HG02970 (cell line): ENCODE data around the gene RSPO3.

Experiments used
- ATAC-seq: cut with Tn5 transposase; IDR thresholded peaks from one replicate; pipeline ENCODE4 v1.9.1; 2021; ENCODE audit warnings: mild to moderate bottlenecking, moderate library complexity, moderate number of reproducible peaks; ENCODE audit not compliant: unreplicated experiment, low FRiP score

RSPO3 gene

DNA sequence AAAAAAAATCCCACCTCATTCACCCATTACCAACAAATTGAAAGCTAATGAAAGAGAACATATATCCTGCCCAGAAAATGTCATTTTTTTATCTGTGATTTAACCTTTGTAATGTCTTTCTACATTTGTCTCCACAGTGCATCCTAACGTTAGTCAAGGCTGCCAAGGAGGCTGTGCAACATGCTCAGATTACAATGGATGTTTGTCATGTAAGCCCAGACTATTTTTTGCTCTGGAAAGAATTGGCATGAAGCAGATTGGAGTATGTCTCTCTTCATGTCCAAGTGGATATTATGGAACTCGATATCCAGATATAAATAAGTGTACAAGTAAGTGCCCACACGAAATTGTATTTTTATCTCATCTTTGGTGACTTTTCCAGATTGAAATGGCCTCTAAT lies 30.0 kb downstream of the RSPO3 start:
- no peak for ATAC-seq

GRCh38 chr6:127154509-127154908 lies 36.0 kb downstream of the RSPO3 start:
- ATAC-seq, result no peak

GRCh38 chr6:127160484-127160883 lies 42.0 kb downstream of the RSPO3 start:
- no peak for ATAC-seq

DNA sequence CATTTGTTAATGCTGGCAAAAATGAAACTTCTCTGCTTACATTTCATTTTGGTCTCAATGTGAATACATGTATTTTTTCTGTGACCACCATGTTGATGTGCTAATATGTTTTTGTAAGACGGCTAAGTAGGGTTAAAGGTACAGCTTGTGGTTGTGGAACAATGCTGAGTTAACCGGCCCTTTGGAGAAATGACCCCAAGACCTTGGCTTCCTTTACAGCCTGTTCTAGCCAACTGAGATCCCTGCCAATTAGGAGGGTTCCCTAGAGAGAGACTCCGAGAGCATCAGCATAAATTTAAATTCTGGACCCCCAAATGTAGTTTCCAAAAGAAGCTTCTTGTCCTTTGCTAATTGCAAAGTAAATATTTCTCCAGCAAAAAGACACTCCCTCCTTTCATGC lies 44.4 kb downstream of the RSPO3 start:
- no peak for ATAC-seq

DNA sequence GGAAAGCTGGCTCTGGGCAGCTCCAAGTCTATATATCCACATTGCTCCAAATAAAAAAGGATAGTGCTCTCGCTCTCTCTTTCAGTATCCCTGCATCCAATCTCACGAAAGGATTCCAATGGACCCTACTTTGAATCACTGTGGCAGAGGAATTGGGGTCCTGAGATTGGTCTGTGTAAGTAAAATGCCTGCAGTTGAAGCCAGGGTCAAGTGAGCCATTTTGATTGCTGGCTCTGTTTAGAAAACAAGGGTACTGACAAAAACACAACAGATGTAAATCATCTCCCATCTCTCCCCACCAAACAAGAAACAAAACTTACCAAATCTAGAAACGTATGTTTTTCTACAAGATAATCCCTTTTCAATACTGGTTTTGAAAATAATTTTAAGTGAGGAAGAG lies 45.6 kb downstream of the RSPO3 start:
- ATAC-seq, result no peak

DNA sequence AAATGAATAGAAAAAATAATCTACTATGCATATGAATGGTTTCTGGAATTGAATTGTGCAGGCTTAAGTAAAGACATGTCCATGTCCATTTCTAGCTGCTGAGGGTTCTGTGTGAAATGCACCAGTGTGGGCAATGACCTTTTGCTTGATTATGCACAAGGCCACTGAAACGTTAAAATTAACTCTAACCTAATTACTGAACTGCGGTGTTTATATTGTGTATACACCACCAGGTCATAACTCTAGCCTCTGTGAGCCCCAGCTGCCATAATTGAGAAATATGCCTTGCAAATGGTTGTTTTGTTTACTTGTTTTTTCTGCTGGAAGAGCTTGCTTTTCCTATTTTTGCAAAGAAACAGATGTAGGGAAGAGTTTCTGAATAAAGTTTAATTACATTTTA lies 46.1 kb downstream of the RSPO3 start:
- no peak for ATAC-seq

GRCh38 chr6:127173156-127173940 lies 54.9 kb downstream of the RSPO3 start:
- ATAC-seq, result no peak

- no peak for ATAC-seq
Measured at GRCh38 chr6:127176146-127176545, 57.7 kb downstream of the RSPO3 start.

- ATAC-seq, result no peak
Measured at GRCh38 chr6:127177030-127177922, 58.8 kb downstream of the RSPO3 start.

DNA sequence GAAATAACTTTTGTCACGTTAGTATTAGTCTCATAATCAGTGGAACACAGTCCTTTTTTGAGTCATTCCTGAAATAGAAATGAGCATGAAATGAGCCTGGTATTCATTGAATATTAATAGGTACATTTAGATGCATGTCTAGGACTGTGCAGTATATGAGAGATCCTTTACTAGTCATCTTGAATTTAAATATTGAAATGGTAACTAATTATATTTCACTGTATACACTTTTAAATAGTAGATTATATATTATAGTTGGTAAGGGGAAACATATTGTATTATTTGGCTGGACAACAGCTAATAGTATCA lies 59.4 kb downstream of the RSPO3 start:
- no peak for ATAC-seq

DNA sequence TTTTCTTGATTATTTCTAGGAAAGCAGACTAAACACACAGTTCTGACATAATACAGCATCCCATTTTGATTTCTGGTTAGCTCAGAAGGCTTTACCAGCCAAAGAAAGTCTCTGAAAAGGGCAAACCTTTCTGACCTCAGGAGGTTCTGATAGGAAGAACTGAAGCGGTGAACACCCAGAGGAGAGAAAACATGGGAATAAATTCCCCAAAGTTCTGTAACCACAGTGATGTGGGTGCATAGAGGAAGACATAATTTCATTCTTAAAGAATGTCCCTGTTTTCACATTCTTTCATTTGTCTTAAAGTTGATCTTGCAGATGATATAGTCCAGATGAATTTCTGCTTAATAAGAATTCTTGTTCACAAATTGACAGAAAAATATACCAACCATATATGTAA lies 60.3 kb downstream of the RSPO3 start:
- no peak for ATAC-seq

- ATAC-seq, result no peak
Measured at GRCh38 chr6:127180426-127180825, 62.0 kb downstream of the RSPO3 start.

- ATAC-seq, result no peak
Measured at GRCh38 chr6:127182501-127182900, 64.0 kb downstream of the RSPO3 start.

DNA sequence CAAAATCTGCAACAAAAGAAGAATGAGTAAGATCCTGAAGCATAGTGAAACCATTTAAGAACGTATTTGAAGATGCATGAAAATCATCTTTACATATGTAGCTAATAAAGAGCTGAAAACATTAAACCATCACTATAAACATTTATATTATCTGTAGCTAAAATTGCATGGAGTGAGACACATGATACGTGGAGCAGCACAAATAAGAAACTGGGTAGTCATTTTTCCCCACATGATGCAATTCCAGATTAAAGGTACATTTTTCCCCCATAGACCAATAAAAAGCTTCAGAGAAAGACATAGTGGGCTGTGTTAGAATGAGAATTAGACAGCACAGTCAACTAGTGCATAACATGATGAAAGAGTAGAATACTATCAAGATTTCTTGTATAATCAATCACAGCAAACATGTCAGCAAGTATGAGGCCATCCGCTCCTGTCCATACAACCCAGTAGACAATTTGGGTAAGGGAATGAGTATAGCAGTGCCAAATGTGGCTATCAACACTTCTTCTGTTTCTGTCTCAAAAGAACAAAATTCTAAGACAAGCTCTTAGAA lies 67.0 kb downstream of the RSPO3 start:
- no peak for ATAC-seq

DNA sequence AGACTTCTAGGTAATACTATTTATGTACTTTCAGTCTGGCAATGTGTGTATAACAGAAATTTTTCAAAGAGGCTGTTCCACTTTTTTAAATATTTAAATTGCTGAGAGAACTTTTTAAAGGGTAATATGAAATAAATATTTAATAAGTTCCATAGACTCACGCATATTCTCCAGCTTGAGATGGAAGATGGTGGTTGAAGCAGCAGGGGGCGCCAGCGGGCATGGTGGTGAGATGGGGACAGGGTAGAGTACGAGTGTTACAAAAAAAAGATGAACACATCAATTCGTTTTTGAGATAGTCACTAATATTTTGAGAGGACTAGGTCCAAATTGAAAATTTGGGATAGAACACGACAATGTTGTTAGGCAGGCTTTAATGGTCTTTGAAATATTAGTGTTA lies 68.4 kb downstream of the RSPO3 start:
- no peak for ATAC-seq

GRCh38 chr6:127188744-127189143 lies 70.3 kb downstream of the RSPO3 start:
- no peak for ATAC-seq

DNA sequence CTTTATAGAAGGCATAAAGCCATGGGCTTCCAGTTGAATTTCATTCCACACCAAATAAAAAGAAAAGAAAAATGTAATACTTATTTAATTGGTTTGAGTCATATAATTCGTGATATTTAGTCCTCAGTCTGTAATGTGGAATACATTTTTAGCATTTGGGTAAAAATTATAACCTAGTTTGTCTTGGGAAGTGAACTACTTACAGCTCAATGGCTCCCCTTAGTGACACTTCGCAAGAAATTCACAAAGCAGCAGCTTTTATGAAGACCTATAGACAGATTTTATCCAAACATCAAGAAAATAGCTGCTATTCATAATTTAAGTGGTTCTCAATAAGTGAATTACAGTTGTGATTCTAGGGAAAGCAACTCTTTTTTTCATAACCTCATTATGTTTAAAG lies 72.1 kb downstream of the RSPO3 start:
- no peak for ATAC-seq

DNA sequence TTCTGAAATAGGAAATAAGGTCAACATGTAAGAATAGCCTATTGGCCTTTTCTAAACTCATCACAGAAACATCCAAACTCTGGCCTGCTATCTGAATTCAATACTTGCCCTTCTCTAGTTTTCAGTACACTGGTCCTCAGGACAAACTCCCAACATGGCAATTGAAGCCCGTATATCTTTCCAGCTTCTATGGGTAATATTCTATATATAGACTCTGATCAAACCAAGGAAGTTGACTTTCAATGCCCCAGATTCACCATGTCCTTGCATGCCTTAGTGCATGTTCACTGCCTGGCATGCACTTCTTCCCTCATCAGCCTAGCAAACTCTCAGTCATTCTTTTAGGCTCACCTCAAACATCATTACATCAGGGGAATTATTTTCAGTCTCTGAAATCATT lies 73.2 kb downstream of the RSPO3 start:
- no peak for ATAC-seq

DNA sequence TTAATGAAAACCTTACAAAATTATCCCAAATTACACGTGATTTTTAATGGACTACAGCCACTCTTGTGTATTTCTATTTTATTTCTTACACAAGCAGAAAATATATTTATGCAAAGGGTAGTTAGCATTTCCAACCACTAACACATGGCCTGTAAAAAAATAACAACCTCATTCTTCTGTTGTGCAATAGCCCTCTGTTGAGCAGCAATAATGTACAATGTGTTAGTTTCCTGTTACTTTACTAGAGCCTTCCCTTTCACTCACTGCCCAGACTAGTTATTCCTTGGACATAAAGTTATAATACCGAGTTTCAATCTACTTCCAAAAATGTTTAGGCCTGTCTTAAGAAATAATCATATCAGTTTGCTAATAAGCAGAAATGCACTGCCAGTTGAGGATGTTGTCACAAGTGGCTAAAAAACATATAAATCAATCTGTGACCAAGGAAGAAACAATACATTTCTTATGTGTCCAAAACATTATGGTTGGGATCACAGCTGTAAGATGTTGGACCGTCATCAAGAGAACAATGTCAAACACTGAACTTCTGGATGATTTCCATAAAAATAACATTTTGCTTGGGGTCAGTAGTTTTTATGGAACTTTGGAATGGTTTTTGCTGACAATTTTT lies 74.6 kb downstream of the RSPO3 start:
- ATAC-seq, result no peak

DNA sequence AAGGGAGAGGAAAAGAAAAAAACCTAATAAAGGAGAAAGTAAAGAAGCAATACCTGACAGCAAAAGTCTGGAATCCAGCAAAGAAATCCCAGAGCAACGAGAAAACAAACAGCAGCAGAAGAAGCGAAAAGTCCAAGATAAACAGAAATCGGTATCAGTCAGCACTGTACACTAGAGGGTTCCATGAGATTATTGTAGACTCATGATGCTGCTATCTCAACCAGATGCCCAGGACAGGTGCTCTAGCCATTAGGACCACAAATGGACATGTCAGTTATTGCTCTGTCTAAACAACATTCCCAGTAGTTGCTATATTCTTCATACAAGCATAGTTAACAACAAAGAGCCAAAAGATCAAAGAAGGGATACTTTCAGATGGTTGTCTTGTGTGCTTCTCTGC lies 77.4 kb downstream of the RSPO3 start:
- no peak for ATAC-seq

DNA sequence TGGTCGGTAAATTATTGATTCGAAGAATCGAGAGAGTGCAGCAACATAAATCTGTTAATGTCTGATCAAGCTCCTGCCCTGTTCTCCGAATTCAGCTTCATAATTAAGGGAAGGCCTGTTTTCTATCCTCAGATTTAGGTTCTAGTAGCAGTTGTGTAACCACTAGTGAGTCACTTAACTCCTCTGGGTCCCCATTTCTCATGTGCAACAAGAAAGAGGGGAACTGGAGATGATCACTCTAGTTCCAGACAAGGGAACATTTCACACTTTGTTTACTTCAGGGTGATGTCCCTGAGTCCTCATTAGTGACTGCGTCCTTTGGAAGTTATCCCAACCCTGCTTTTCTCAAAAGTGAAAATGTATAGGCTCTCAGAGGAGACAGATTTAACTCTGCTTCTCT lies 80.1 kb downstream of the RSPO3 start:
- ATAC-seq, result no peak
